PFSK-1 (cell line): Measurements from ENCODE around the gene TAF15.

ENCODE experiments used
- POLR2AphosphoS5 ChIP-seq: IDR thresholded peaks from 2 replicates; pipeline ENCODE4 v1.6.1; 2012; ENCODE audit warnings: low read depth, mild to moderate bottlenecking, control low read depth, low read length, moderate library complexity
- TF ChIP-seq, protein P1 (sequence below), 2 experiments: IDR thresholded peaks; 2 replicates each; pipeline versions ENCODE4 v1.6.1 to v1.8.0; 2011 to 2012; ENCODE audit warnings: low read depth in 2 of 2, low read length in 2 of 2, control low read depth in 1 of 2, inconsistent platforms in 1 of 2, mild to moderate bottlenecking in 1 of 2, moderate library complexity in 1 of 2; ENCODE audit not compliant: insufficient read depth in 1 of 2

DNA sequence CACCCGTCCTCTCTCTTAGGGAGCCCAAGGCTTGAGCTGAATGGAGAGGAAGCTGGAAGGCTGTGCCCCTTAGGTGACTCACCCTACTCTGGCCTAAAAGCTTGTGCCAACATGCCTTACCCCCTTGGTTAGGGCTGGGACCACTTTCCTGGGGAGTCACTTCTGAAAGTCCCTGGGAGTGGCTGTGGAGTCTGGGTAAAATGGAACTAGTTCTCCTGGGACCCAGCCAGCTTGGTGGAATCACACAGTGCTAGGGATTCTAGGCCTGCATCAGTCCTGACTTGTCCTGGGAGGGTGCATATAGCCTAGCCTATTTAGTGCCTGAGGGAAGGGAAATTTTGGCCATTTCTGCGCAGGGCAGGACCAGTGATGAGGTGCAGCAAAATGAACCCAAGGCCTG is 24.4 kb upstream of the TAF15 start:
- TF ChIP-seq POLR2AphosphoS5: no peak
- TF ChIP-seq, protein P1, sequence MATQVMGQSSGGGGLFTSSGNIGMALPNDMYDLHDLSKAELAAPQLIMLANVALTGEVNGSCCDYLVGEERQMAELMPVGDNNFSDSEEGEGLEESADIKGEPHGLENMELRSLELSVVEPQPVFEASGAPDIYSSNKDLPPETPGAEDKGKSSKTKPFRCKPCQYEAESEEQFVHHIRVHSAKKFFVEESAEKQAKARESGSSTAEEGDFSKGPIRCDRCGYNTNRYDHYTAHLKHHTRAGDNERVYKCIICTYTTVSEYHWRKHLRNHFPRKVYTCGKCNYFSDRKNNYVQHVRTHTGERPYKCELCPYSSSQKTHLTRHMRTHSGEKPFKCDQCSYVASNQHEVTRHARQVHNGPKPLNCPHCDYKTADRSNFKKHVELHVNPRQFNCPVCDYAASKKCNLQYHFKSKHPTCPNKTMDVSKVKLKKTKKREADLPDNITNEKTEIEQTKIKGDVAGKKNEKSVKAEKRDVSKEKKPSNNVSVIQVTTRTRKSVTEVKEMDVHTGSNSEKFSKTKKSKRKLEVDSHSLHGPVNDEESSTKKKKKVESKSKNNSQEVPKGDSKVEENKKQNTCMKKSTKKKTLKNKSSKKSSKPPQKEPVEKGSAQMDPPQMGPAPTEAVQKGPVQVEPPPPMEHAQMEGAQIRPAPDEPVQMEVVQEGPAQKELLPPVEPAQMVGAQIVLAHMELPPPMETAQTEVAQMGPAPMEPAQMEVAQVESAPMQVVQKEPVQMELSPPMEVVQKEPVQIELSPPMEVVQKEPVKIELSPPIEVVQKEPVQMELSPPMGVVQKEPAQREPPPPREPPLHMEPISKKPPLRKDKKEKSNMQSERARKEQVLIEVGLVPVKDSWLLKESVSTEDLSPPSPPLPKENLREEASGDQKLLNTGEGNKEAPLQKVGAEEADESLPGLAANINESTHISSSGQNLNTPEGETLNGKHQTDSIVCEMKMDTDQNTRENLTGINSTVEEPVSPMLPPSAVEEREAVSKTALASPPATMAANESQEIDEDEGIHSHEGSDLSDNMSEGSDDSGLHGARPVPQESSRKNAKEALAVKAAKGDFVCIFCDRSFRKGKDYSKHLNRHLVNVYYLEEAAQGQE (IDR thresholded peaks at IDR 0.05; ENCODE audit: insufficient read depth in 1 of 2, low read depth in 2 of 2, low read length in 2 of 2): no peak
